Measurements from ENCODE around the gene SGMS1. TPM values are rescaled to one million over a fixed set of nuclear protein-coding genes. Genes with fewer than 3 reads are reported as not detected.

Gene SGMS1
- total RNA-seq, 1 experiment from 2014 or later: 20.4 TPM

- no peak overlapping the region for H3K4me2 ChIP-seq (ENCODE audit: insufficient read depth, insufficient read length, low read length)
- peaks cover 36 to 38% of the 10 kb centered on the region in 2 experiments for H3K4me1 Mint-ChIP-seq
- H3K27ac Mint-ChIP-seq: peak overlapping the region; percentile 11 to 87 (median 68); a peak in 4 of 7 replicates
Measured at GRCh38 chr10:50522908-50523307, 100.8 kb downstream of the SGMS1 start.

More at GRCh38 chr10:50522908-50523307, 100.8 kb downstream of the SGMS1 start:
- Histone ChIP-seq H4K8ac (replicated peaks; ENCODE audit: insufficient read length, low read depth, low read length) (no peak overlapping the region), H4K5ac (ENCODE audit: insufficient read length, low read depth, low read length) (no peak overlapping the region), H4K20me1 (ENCODE audit: control insufficient read depth, insufficient read depth, insufficient read length) (no peaks in the 10 kb centered on the region), H2BK20ac (ENCODE audit: low read depth, low read length, poor library complexity, severe bottlenecking) (no peak overlapping the region), H2BK120ac (ENCODE audit: low read depth, low read length, poor library complexity, severe bottlenecking) (no peak overlapping the region), H2BK12ac (ENCODE audit: insufficient read length, low read depth, low read length) (no peak overlapping the region), H3K27ac (ENCODE audit: insufficient read length, low read depth, low read length) (no peak overlapping the region), H4K91ac (ENCODE audit: insufficient read length, low read depth, low read length) (no peak overlapping the region), H2AK5ac (ENCODE audit: insufficient read length, low read length) (no peak overlapping the region), H3K4ac (ENCODE audit: low read depth, low read length) (no peak overlapping the region), H2BK5ac (ENCODE audit: insufficient read length, low read length) (no peak overlapping the region), H3T11ph (ENCODE audit: low read length) (no peak overlapping the region), H3K9ac (ENCODE audit: extremely low read depth, insufficient read length, low read length) (no peak overlapping the region), H3K23me2 (ENCODE audit: insufficient read length, low read depth, low read length, poor library complexity, severe bottlenecking) (no peaks in the 10 kb centered on the region), H3K18ac (ENCODE audit: insufficient read length, low read depth, low read length) (no peak overlapping the region), H3K27me3 (ENCODE audit: insufficient read depth, low read length) (no peaks in the 10 kb centered on the region), H3K56ac (ENCODE audit: insufficient read length, low read depth, low read length) (no peak overlapping the region), H3K79me2 (ENCODE audit: insufficient read depth, low read length) (no peaks in the 10 kb centered on the region), H2AFZ (ENCODE audit: low read length) (no peak overlapping the region), H3K79me1 (ENCODE audit: insufficient read depth, low read depth, low read length, poor library complexity, severe bottlenecking) (no peaks in the 10 kb centered on the region), H3K9me3 (ENCODE audit: control insufficient read depth, low read depth, low read length) (no peaks in the 10 kb centered on the region), H3K23ac (ENCODE audit: insufficient read length, low read depth, low read length) (no peak overlapping the region), H3K4me1 (ENCODE audit: insufficient read depth, low read length) (peaks cover 8% of the 10 kb centered on the region; the same call in 1 of the 2 replicates), H2BK15ac (ENCODE audit: low read depth, low read length) (no peak overlapping the region), H3K14ac (ENCODE audit: insufficient read depth, low read length) (no peak overlapping the region)
- Mint-ChIP-seq H3K4me3 (no peak overlapping the region), H3K27me3 (ENCODE audit: low read depth) (no peaks in the 10 kb centered on the region), H3K36me3 (ENCODE audit: insufficient read depth in 1 of 3, low read depth in 3 of 3) (no peaks in the 10 kb centered on the region), H3K9me3 (no peaks in the 10 kb centered on the region)
- TF ChIP-seq CTCF (conservative IDR thresholded peaks at IDR 0.05): no peak
- WGBS (ENCODE audit: extremely low coverage, insufficient read length, low lambda C conversion rate): no CpG with 5 or more reads among the region's 2 CpGs
- DNase-seq: no peak
